ENCODE measurements around the gene ADAMTS1. TPM values are rescaled to one million over a fixed set of nuclear protein-coding genes. Genes with fewer than 3 reads are reported as not detected.

ADAMTS1 gene
- total and polyA plus RNA-seq, 9 donors = 93.7 to 532 (median 282) TPM

GRCh38 chr21:26833011-26833410, 12.2 kb downstream of the ADAMTS1 start:
- H3K27me3 ChIP-seq = no peaks in the 10 kb centered on the region
- H3K4me3 ChIP-seq = no peak overlapping the region
- no peaks in the 10 kb centered on the region for H3K36me3 ChIP-seq
- no peak overlapping the region for H3K27ac ChIP-seq
- intact Hi-C loops (cut with DNase I) = no loop called here
- TF ChIP-seq EP300 (IDR thresholded peaks at IDR 0.05) (no peak), POLR2A (IDR thresholded peaks at IDR 0.05) (no peak), CTCF (IDR thresholded peaks at IDR 0.05) (no peak)
- no peaks in the 10 kb centered on the region for H3K9me3 ChIP-seq
- no peaks in the 10 kb centered on the region for H3K4me1 ChIP-seq (ENCODE audit: insufficient read depth)
- WGBS, 3 donors = 95 to 98% (median 96%) methylated on average over 4 of the region's 4 CpGs
- peak in 2 of 5 donors; percentile 27 to 39 for DNase-seq

- no peak overlapping the region for H3K27ac ChIP-seq
- intact Hi-C loops (cut with DNase I) = no loop called here
- WGBS, 3 donors = 84 to 91% (median 90%) methylated on average over 11 of the region's 11 CpGs
Observed at GRCh38 chr21:26832546-26832945, 12.7 kb downstream of the ADAMTS1 start.

GRCh38 chr21:26826801-26827200, 18.4 kb downstream of the ADAMTS1 start:
- no peak for DNase-seq
- no peak overlapping the region for H3K27ac ChIP-seq
- H3K9me3 ChIP-seq = no peaks in the 10 kb centered on the region
- WGBS, 3 donors = 80 to 93% (median 86%) methylated on average over 4 of the region's 4 CpGs
- H3K36me3 ChIP-seq = no peaks in the 10 kb centered on the region
- H3K4me3 ChIP-seq = no peak overlapping the region
- no peaks in the 10 kb centered on the region for H3K27me3 ChIP-seq
- intact Hi-C loops (cut with DNase I) = no loop called here
- H3K4me1 ChIP-seq (ENCODE audit: insufficient read depth) = no peaks in the 10 kb centered on the region
- TF ChIP-seq CTCF (IDR thresholded peaks at IDR 0.05) (no peak), POLR2A (IDR thresholded peaks at IDR 0.05) (no peak), EP300 (IDR thresholded peaks at IDR 0.05) (no peak)

More at GRCh38 chr21:26832546-26832945, 12.7 kb downstream of the ADAMTS1 start:
- Histone ChIP-seq H3K9me3 (no peaks in the 10 kb centered on the region), H3K27me3 (no peaks in the 10 kb centered on the region), H3K4me3 (no peak overlapping the region), H3K36me3 (no peaks in the 10 kb centered on the region), H3K4me1 (ENCODE audit: insufficient read depth) (no peaks in the 10 kb centered on the region)
- DNase-seq = no peak
- TF ChIP-seq EP300 (IDR thresholded peaks at IDR 0.05) = no peak
- no peak for TF ChIP-seq POLR2A (IDR thresholded peaks at IDR 0.05)
- TF ChIP-seq CTCF (IDR thresholded peaks at IDR 0.05) = no peak

- no peaks in the 10 kb centered on the region for H3K4me1 ChIP-seq (ENCODE audit: insufficient read depth)
- TF ChIP-seq CTCF (IDR thresholded peaks at IDR 0.05) (no peak), EP300 (IDR thresholded peaks at IDR 0.05) (no peak), POLR2A (IDR thresholded peaks at IDR 0.05) (no peak)
- H3K36me3 ChIP-seq = no peaks in the 10 kb centered on the region
- DNase-seq = no peak
- 54 to 96% (median 70%) methylated on average over 4 of the region's 4 CpGs for WGBS, 3 donors
- H3K9me3 ChIP-seq = no peaks in the 10 kb centered on the region
- no peak overlapping the region for H3K27ac ChIP-seq
- H3K27me3 ChIP-seq = no peaks in the 10 kb centered on the region
- no peak overlapping the region for H3K4me3 ChIP-seq
- intact Hi-C loops (cut with DNase I) = no loop called here
Observed at GRCh38 chr21:26820509-26820908, 24.7 kb downstream of the ADAMTS1 start.
